ENCODE data around the gene CLCN5.

The CLCN5 gene

DNA sequence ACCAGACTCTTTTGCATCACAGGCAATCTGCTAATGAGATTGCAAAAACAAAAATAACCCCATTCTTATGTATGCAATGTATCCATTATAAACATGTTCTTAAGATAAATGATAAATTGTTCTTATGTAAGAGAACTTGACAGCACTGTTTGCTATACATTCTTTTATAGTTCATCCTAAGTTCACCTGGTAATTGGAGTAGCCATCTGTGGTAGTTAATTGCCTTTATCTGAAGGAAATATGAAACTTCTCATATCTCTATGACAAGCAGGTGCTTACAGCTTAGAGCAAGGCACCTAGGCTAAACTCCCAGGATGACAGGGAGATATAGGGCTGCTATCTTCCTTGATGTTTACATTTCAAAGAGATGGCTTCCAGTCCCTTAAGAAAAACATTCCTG, 21.3 kb upstream of the CLCN5 start:
- no peaks in the 10 kb centered on the region for H3K4me1 ChIP-seq (ENCODE audit: control insufficient read depth, insufficient read depth, low read length)
- no peaks in the 10 kb centered on the region for H3K9me3 ChIP-seq (ENCODE audit: control insufficient read depth, insufficient read depth, low read length)
- H3K36me3 ChIP-seq (ENCODE audit: control insufficient read depth, insufficient read depth, low read length): no peaks in the 10 kb centered on the region
- no peak overlapping the region for H3K4me3 ChIP-seq (ENCODE audit: low read depth, low read length)
- H3K9ac ChIP-seq (ENCODE audit: low read depth, low read length): no peak overlapping the region
- H3K27me3 ChIP-seq (ENCODE audit: control insufficient read depth, insufficient read depth, low read length): no peaks in the 10 kb centered on the region

DNA sequence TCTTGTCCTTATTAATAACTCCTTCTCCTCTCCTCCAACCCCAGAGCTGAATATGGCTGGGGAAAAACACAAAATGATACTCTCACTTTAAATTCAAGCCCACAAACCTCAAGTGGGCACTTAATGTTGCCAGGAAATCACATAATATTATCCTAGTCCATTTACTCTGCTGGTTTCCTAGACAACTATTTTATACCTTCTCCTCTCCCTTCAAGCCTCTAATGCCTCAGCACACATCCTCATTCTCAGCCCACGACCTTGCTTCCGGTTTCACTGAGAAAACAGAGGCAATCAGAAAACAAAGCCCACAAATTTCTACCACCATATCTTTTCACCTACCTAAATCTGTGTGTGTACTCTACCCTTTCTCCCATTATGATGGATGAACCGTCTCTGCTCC, 12.1 kb upstream of the CLCN5 start:
- Histone ChIP-seq H3K9ac (ENCODE audit: low read depth, low read length) (no peak overlapping the region), H3K4me3 (ENCODE audit: low read depth, low read length) (no peak overlapping the region), H3K9me3 (ENCODE audit: control insufficient read depth, insufficient read depth, low read length) (peaks cover 4% of the 10 kb centered on the region), H3K4me1 (ENCODE audit: control insufficient read depth, insufficient read depth, low read length) (no peaks in the 10 kb centered on the region), H3K36me3 (ENCODE audit: control insufficient read depth, insufficient read depth, low read length) (no peaks in the 10 kb centered on the region), H3K27me3 (ENCODE audit: control insufficient read depth, insufficient read depth, low read length) (no peaks in the 10 kb centered on the region)

GRCh38 chrX:49912086-49912485, 10.3 kb upstream of the CLCN5 start:
- H3K27me3 ChIP-seq (ENCODE audit: control insufficient read depth, insufficient read depth, low read length): no peaks in the 10 kb centered on the region
- H3K4me1 ChIP-seq (ENCODE audit: control insufficient read depth, insufficient read depth, low read length): no peaks in the 10 kb centered on the region
- H3K36me3 ChIP-seq (ENCODE audit: control insufficient read depth, insufficient read depth, low read length): no peaks in the 10 kb centered on the region

GRCh38 chrX:49912861-49913260, 9.5 kb upstream of the CLCN5 start:
- no peaks in the 10 kb centered on the region for H3K36me3 ChIP-seq (ENCODE audit: control insufficient read depth, insufficient read depth, low read length)
- H3K4me1 ChIP-seq (ENCODE audit: control insufficient read depth, insufficient read depth, low read length): no peaks in the 10 kb centered on the region
- no peaks in the 10 kb centered on the region for H3K27me3 ChIP-seq (ENCODE audit: control insufficient read depth, insufficient read depth, low read length)
- H3K9me3 ChIP-seq (ENCODE audit: control insufficient read depth, insufficient read depth, low read length): peaks cover 4% of the 10 kb centered on the region
- no peak overlapping the region for H3K9ac ChIP-seq (ENCODE audit: low read depth, low read length)
- no peak overlapping the region for H3K4me3 ChIP-seq (ENCODE audit: low read depth, low read length)

More at GRCh38 chrX:49912086-49912485, 10.3 kb upstream of the CLCN5 start:
- peaks cover 4% of the 10 kb centered on the region for H3K9me3 ChIP-seq (ENCODE audit: control insufficient read depth, insufficient read depth, low read length)
- no peak overlapping the region for H3K9ac ChIP-seq (ENCODE audit: low read depth, low read length)
- H3K4me3 ChIP-seq (ENCODE audit: low read depth, low read length): no peak overlapping the region

DNA sequence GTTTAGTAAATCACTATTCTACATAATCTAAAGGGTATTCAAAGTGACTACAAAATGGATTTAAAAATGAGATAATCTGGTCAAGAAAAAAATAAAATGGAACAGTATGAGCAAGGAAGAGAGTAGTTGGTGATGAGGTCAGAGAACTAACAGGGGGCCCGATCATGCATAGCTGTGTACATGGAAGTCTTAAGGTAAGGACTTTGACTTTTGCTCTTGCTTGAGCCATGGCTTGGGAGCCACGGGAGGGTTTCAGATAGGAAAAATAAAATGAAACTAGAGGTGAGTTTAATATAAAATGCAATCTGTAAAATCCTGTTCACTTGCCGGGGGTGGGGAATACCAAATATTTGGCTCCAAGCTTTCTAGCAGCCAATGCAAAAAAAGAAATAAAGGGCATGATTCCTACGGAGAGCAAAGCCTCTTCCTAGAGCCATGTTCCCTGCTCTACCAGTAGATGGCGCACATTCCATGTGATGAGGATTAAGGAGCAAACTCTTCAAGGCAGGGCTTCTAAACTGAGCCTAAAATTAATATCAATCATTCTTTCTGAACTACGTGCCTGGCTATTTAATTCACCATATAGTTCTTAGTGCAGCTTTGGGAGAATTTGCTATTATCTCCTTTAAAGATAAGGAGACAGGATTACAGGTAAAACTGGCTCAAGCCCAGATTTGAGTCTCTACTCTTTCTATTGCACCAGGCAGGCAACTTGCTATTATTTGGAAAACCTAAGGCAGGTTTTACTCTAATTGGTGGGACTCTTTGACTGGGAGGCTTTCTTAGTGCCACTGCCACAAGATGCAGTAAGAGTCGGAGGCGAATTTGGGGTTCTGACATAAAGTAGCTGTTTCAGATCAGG, 6.8 kb upstream of the CLCN5 start:
- no peaks in the 10 kb centered on the region for H3K27me3 ChIP-seq (ENCODE audit: control insufficient read depth, insufficient read depth, low read length)
- peaks cover 4% of the 10 kb centered on the region for H3K9me3 ChIP-seq (ENCODE audit: control insufficient read depth, insufficient read depth, low read length)
- H3K9ac ChIP-seq (ENCODE audit: low read depth, low read length): no peak overlapping the region
- no peak overlapping the region for H3K4me3 ChIP-seq (ENCODE audit: low read depth, low read length)
- H3K4me1 ChIP-seq (ENCODE audit: control insufficient read depth, insufficient read depth, low read length): no peaks in the 10 kb centered on the region
- no peaks in the 10 kb centered on the region for H3K36me3 ChIP-seq (ENCODE audit: control insufficient read depth, insufficient read depth, low read length)

- Histone ChIP-seq H3K9me3 (ENCODE audit: control insufficient read depth, insufficient read depth, low read length) (no peaks in the 10 kb centered on the region), H3K27me3 (ENCODE audit: control insufficient read depth, insufficient read depth, low read length) (peaks cover 11% of the 10 kb centered on the region), H3K36me3 (ENCODE audit: control insufficient read depth, insufficient read depth, low read length) (no peaks in the 10 kb centered on the region), H3K4me1 (ENCODE audit: control insufficient read depth, insufficient read depth, low read length) (peaks cover 3% of the 10 kb centered on the region), H3K9ac (ENCODE audit: low read depth, low read length) (no peak overlapping the region), H3K4me3 (ENCODE audit: low read depth, low read length) (no peak overlapping the region)
Observed at GRCh38 chrX:49919617-49920016, 2.8 kb upstream of the CLCN5 start.

- H3K4me3 ChIP-seq (ENCODE audit: low read depth, low read length): no peak overlapping the region
- no peak overlapping the region for H3K9ac ChIP-seq (ENCODE audit: low read depth, low read length)
- peaks cover 11% of the 10 kb centered on the region for H3K27me3 ChIP-seq (ENCODE audit: control insufficient read depth, insufficient read depth, low read length)
- no peaks in the 10 kb centered on the region for H3K36me3 ChIP-seq (ENCODE audit: control insufficient read depth, insufficient read depth, low read length)
- no peaks in the 10 kb centered on the region for H3K9me3 ChIP-seq (ENCODE audit: control insufficient read depth, insufficient read depth, low read length)
- H3K4me1 ChIP-seq (ENCODE audit: control insufficient read depth, insufficient read depth, low read length): peaks cover 3% of the 10 kb centered on the region
Observed at GRCh38 chrX:49921109-49921508, 1.3 kb upstream of the CLCN5 start.

DNA sequence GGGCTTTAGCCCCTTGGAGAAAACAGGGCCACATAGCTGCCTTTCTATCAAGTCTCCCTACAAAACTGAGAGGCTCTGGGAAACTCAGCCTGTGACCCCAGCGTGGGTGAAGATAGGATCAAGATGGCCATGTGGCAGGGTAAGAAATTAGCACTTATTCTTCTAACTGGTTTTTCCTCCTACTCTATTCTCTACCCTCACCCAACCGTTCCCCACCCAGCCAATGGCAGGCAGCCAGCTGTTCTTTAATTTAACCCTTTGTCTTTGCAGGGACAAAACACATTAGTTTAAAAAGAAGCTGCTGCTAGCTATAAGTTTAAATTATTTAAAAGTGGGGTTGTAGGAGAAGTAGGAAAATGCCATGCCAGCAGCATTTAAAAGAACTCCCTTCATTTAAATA, 2.8 kb downstream of the CLCN5 start:
- no peaks in the 10 kb centered on the region for H3K36me3 ChIP-seq (ENCODE audit: control insufficient read depth, insufficient read depth, low read length)
- H3K27me3 ChIP-seq (ENCODE audit: control insufficient read depth, insufficient read depth, low read length): peaks cover 11% of the 10 kb centered on the region
- no peaks in the 10 kb centered on the region for H3K9me3 ChIP-seq (ENCODE audit: control insufficient read depth, insufficient read depth, low read length)
- H3K9ac ChIP-seq (ENCODE audit: low read depth, low read length): no peak overlapping the region
- H3K4me3 ChIP-seq (ENCODE audit: low read depth, low read length): no peak overlapping the region
- H3K4me1 ChIP-seq (ENCODE audit: control insufficient read depth, insufficient read depth, low read length): peaks cover 3% of the 10 kb centered on the region

- no peaks in the 10 kb centered on the region for H3K36me3 ChIP-seq (ENCODE audit: control insufficient read depth, insufficient read depth, low read length)
- no peak overlapping the region for H3K4me3 ChIP-seq (ENCODE audit: low read depth, low read length)
- H3K4me1 ChIP-seq (ENCODE audit: control insufficient read depth, insufficient read depth, low read length): no peaks in the 10 kb centered on the region
- H3K27me3 ChIP-seq (ENCODE audit: control insufficient read depth, insufficient read depth, low read length): no peaks in the 10 kb centered on the region
- H3K9ac ChIP-seq (ENCODE audit: low read depth, low read length): no peak overlapping the region
- H3K9me3 ChIP-seq (ENCODE audit: control insufficient read depth, insufficient read depth, low read length): no peaks in the 10 kb centered on the region
Observed at GRCh38 chrX:49930039-49930438, 7.6 kb downstream of the CLCN5 start.

DNA sequence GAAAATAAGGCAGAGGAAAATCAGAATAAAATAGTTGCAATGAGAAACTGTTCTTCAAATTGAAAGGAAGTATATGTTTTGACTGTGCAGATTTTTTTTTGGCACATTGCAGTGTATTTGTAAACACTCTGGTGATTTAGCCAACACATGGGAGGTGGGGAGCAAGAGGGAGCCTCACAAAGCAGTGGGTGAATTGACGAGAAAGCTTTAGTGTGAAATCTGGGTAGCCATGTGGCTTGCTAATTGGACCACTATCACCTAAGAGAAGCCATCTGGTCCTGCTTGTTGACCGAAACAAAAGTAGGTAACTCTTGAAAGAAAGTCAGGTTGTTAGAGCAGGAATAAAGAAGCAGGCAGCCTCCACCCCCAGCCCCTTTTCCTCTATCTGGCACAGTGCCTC, 10.4 kb downstream of the CLCN5 start:
- no peak overlapping the region for H3K9ac ChIP-seq (ENCODE audit: low read depth, low read length)
- no peak overlapping the region for H3K4me3 ChIP-seq (ENCODE audit: low read depth, low read length)
- H3K4me1 ChIP-seq (ENCODE audit: control insufficient read depth, insufficient read depth, low read length): no peaks in the 10 kb centered on the region

DNA sequence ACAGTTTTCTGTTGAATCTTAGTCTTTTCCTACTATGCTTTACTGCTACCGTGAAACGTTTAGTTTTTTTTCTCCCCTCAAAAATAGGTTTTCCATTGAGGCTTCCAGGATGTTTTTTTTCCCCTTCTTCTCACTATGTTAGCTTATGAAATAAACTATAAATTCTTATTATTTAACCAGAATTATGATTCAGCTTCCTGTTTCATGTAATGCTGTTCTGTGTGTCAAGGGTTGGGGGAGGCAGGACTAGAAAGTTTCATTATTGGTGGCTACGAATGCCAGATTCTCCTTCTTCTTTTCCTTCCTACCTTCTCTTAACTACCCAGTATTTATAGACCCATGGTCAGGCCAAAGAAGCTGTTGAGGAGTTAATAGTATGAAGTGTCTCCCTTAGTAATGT, 11.8 kb downstream of the CLCN5 start:
- Histone ChIP-seq H3K4me1 (ENCODE audit: control insufficient read depth, insufficient read depth, low read length) (no peaks in the 10 kb centered on the region), H3K27me3 (ENCODE audit: control insufficient read depth, insufficient read depth, low read length) (no peaks in the 10 kb centered on the region), H3K9me3 (ENCODE audit: control insufficient read depth, insufficient read depth, low read length) (no peaks in the 10 kb centered on the region), H3K36me3 (ENCODE audit: control insufficient read depth, insufficient read depth, low read length) (no peaks in the 10 kb centered on the region), H3K9ac (ENCODE audit: low read depth, low read length) (no peak overlapping the region), H3K4me3 (ENCODE audit: low read depth, low read length) (no peak overlapping the region)

More for the DNA sequence above, 10.4 kb downstream of the CLCN5 start:
- no peaks in the 10 kb centered on the region for H3K9me3 ChIP-seq (ENCODE audit: control insufficient read depth, insufficient read depth, low read length)
- H3K36me3 ChIP-seq (ENCODE audit: control insufficient read depth, insufficient read depth, low read length): no peaks in the 10 kb centered on the region
- H3K27me3 ChIP-seq (ENCODE audit: control insufficient read depth, insufficient read depth, low read length): no peaks in the 10 kb centered on the region

- H3K9ac ChIP-seq (ENCODE audit: low read depth, low read length): no peak overlapping the region
- no peaks in the 10 kb centered on the region for H3K27me3 ChIP-seq (ENCODE audit: control insufficient read depth, insufficient read depth, low read length)
- no peaks in the 10 kb centered on the region for H3K36me3 ChIP-seq (ENCODE audit: control insufficient read depth, insufficient read depth, low read length)
- no peak overlapping the region for H3K4me3 ChIP-seq (ENCODE audit: low read depth, low read length)
- H3K4me1 ChIP-seq (ENCODE audit: control insufficient read depth, insufficient read depth, low read length): no peaks in the 10 kb centered on the region
- H3K9me3 ChIP-seq (ENCODE audit: control insufficient read depth, insufficient read depth, low read length): no peaks in the 10 kb centered on the region
Observed at GRCh38 chrX:49934729-49935128, 12.3 kb downstream of the CLCN5 start.

All from iPS-15b (cell line).